Measurements from ENCODE around the gene CD14.
"Not testable (repeated sequence)": the region's sequence is repeated elsewhere in the genome, so short reads cannot be mapped to it uniquely, and the experiment has no call there.

CD14 gene

GRCh38 chr5:140634103-140634502 is 1.1 kb upstream of the CD14 start:
- no peak for DNase-seq

GRCh38 chr5:140633501-140633900 is 526 bp upstream of the CD14 start:
- no peak for DNase-seq

- DNase-seq, result no peak
These were observed 482 bp downstream of the CD14 start for GRCh38 chr5:140632366-140633020.

GRCh38 chr5:140631831-140632365 is 1.1 kb downstream of the CD14 start:
- no peak for DNase-seq

- peak; percentile 67 for DNase-seq
These were observed 1.9 kb downstream of the CD14 start for GRCh38 chr5:140631036-140631417.

- DNase-seq, result no peak
These were observed 2.5 kb downstream of the CD14 start for GRCh38 chr5:140630292-140631035.

- DNase-seq, result no peak
These were observed 4.3 kb downstream of the CD14 start for GRCh38 chr5:140628711-140629110.

GRCh38 chr5:140627972-140628371 is 5.0 kb downstream of the CD14 start:
- no peak for DNase-seq

- DNase-seq, result not testable (repeated sequence)
These were observed 8.1 kb downstream of the CD14 start for GRCh38 chr5:140624886-140625285.

GRCh38 chr5:140623061-140623460 is 9.9 kb downstream of the CD14 start:
- DNase-seq, result not testable (repeated sequence)

GRCh38 chr5:140622301-140622700 is 10.7 kb downstream of the CD14 start:
- no peak for DNase-seq

- no peak for DNase-seq
These were observed 21.9 kb downstream of the CD14 start for GRCh38 chr5:140611020-140611521.

- DNase-seq, result no peak
These were observed 23.8 kb downstream of the CD14 start for GRCh38 chr5:140609126-140609525.

- DNase-seq, result peak; percentile 50
These were observed 24.3 kb downstream of the CD14 start for GRCh38 chr5:140608722-140609121.

- peak; percentile 49 for DNase-seq
These were observed 25.9 kb downstream of the CD14 start for GRCh38 chr5:140607031-140607430.

GRCh38 chr5:140605879-140606278 is 27.1 kb downstream of the CD14 start:
- no peak for DNase-seq

- DNase-seq, result no peak
These were observed 29.2 kb downstream of the CD14 start for GRCh38 chr5:140603734-140604133.

GRCh38 chr5:140603446-140603698 is 29.6 kb downstream of the CD14 start:
- not testable (repeated sequence) for DNase-seq

GRCh38 chr5:140602147-140602546 is 30.8 kb downstream of the CD14 start:
- DNase-seq, result no peak

GRCh38 chr5:140600096-140600495 is 32.9 kb downstream of the CD14 start:
- no peak for DNase-seq

- no peak for DNase-seq
These were observed 34.1 kb downstream of the CD14 start for GRCh38 chr5:140598836-140599235.

GRCh38 chr5:140596321-140596741 is 36.6 kb downstream of the CD14 start:
- DNase-seq, result no peak

- DNase-seq, result peak; percentile 87
These were observed 37.3 kb downstream of the CD14 start for GRCh38 chr5:140595538-140596300.

GRCh38 chr5:140594169-140594568 is 38.8 kb downstream of the CD14 start:
- no peak for DNase-seq

Measured in SIG-M5 (cell line).